ENCODE measurements around the gene KCNIP1. TPM values are rescaled to one million over a fixed set of nuclear protein-coding genes. Genes with fewer than 3 reads are reported as not detected.

Gene KCNIP1
- total RNA-seq, 4 donors from 2014 or later: 1.2 to 2.7 TPM; not detected in 2

DNA sequence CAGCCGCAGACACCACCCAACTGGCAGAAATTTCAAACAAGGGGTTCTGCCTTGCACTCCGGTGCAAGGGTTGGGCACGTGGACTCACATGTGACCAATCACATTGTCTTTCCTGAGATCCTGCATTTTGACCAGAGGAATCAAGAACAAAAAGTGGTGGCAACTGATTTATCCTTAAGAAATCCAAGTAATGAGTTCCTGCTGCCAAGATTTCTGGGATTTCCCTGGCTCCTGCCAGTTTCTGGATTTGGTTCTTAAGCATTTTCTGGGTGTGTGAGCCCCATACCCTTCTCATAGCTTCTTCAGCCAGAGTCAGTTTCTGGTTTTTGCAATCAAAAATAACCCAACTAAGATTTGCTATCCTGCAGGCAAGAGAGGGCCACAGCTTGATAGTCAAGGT, 17.4 kb upstream of the KCNIP1 start:
- TF ChIP-seq POLR2A (IDR thresholded peaks at IDR 0.05) (no peak), EP300 (IDR thresholded peaks at IDR 0.05; ENCODE audit: low read depth) (no peak), POLR2AphosphoS5 (IDR thresholded peaks at IDR 0.05) (no peak)
- TF ChIP-seq, protein P1, sequence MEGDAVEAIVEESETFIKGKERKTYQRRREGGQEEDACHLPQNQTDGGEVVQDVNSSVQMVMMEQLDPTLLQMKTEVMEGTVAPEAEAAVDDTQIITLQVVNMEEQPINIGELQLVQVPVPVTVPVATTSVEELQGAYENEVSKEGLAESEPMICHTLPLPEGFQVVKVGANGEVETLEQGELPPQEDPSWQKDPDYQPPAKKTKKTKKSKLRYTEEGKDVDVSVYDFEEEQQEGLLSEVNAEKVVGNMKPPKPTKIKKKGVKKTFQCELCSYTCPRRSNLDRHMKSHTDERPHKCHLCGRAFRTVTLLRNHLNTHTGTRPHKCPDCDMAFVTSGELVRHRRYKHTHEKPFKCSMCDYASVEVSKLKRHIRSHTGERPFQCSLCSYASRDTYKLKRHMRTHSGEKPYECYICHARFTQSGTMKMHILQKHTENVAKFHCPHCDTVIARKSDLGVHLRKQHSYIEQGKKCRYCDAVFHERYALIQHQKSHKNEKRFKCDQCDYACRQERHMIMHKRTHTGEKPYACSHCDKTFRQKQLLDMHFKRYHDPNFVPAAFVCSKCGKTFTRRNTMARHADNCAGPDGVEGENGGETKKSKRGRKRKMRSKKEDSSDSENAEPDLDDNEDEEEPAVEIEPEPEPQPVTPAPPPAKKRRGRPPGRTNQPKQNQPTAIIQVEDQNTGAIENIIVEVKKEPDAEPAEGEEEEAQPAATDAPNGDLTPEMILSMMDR (IDR thresholded peaks at IDR 0.05): no peak
- Histone ChIP-seq H3K27ac (no peak overlapping the region), H3K27me3 (no peaks in the 10 kb centered on the region), H3K36me3 (no peaks in the 10 kb centered on the region), H3K4me1 (no peaks in the 10 kb centered on the region), H3K9me3 (no peaks in the 10 kb centered on the region), H3K4me3 (no peak overlapping the region)
- intact Hi-C loops (cut with DNase I; ENCODE audit: low total_unique reads): no loop called here
- DNase-seq: no peak
- in situ Hi-C loops (cut with MboI; ENCODE audit: low pct_ligation_motif_present in 1 of 4, low pct_unique_long_range_greater_than_20kb in 1 of 4, low sequenced_read_pairs in 3 of 4): no loop called here
- 78% methylated on average over 3 of the region's 3 CpGs; no CpG with 5 or more reads in 1 of the 2 donors for WGBS, 2 donors (ENCODE audit: low coverage in 1 of 2)

GRCh38 chr5:170488570-170488969, 15.2 kb upstream of the KCNIP1 start:
- Histone ChIP-seq H3K9me3 (no peaks in the 10 kb centered on the region), H3K4me3 (no peak overlapping the region), H3K36me3 (no peaks in the 10 kb centered on the region), H3K27ac (no peak overlapping the region), H3K4me1 (peaks cover 0 to 6% (median 0%) of the 10 kb centered on the region in 4 donors), H3K27me3 (no peaks in the 10 kb centered on the region)
- no peak for DNase-seq
- 80 to 100% methylated on average over 1 to 9 of the region's 9 CpGs for WGBS, 2 donors (ENCODE audit: low coverage in 1 of 2)
- in situ Hi-C loops (cut with MboI; ENCODE audit: low pct_ligation_motif_present in 1 of 4, low pct_unique_long_range_greater_than_20kb in 1 of 4, low sequenced_read_pairs in 3 of 4): no loop called here
- intact Hi-C loops (cut with DNase I; ENCODE audit: low total_unique reads): no loop called here
- TF ChIP-seq EP300 (IDR thresholded peaks at IDR 0.05; ENCODE audit: low read depth) (no peak), POLR2AphosphoS5 (IDR thresholded peaks at IDR 0.05) (no peak), POLR2A (IDR thresholded peaks at IDR 0.05) (no peak)
- TF ChIP-seq, protein P1 (IDR thresholded peaks at IDR 0.05): no peak

DNA sequence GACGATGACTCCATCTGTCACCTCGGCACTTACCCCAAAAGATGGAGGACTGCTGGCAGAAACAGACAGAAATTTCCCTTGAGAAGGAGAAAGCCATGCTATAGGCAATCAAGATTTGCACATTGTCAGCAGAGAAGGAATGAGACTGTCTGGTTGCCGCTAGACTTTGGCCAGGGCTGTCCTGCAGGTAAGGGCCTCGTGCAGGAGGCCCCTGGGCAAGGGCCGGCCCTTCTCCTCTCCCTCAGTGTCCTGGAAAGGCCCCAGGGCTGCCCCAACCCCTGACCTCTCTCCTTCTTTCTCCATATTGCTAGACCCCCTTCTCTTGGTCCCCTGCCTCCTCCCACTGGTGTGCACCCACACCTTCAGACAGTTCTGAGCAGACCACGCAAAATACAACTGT, 14.6 kb upstream of the KCNIP1 start:
- no peak for DNase-seq
- H3K27me3 ChIP-seq: no peaks in the 10 kb centered on the region
- no peaks in the 10 kb centered on the region for H3K9me3 ChIP-seq
- intact Hi-C loops (cut with DNase I; ENCODE audit: low total_unique reads): no loop called here
- in situ Hi-C loops (cut with MboI; ENCODE audit: low pct_ligation_motif_present in 1 of 4, low pct_unique_long_range_greater_than_20kb in 1 of 4, low sequenced_read_pairs in 3 of 4): no loop called here
- H3K36me3 ChIP-seq: no peaks in the 10 kb centered on the region
- WGBS, 2 donors (ENCODE audit: low coverage in 1 of 2): 80 to 100% methylated on average over 1 to 6 of the region's 6 CpGs
- peaks cover 0 to 6% (median 0%) of the 10 kb centered on the region in 4 donors for H3K4me1 ChIP-seq
- no peak for TF ChIP-seq POLR2AphosphoS5 (IDR thresholded peaks at IDR 0.05)
- TF ChIP-seq EP300 (IDR thresholded peaks at IDR 0.05; ENCODE audit: low read depth): no peak
- TF ChIP-seq POLR2A (IDR thresholded peaks at IDR 0.05): no peak
- TF ChIP-seq, protein P1 (IDR thresholded peaks at IDR 0.05): no peak
- H3K27ac ChIP-seq: no peak overlapping the region
- no peak overlapping the region for H3K4me3 ChIP-seq

DNA sequence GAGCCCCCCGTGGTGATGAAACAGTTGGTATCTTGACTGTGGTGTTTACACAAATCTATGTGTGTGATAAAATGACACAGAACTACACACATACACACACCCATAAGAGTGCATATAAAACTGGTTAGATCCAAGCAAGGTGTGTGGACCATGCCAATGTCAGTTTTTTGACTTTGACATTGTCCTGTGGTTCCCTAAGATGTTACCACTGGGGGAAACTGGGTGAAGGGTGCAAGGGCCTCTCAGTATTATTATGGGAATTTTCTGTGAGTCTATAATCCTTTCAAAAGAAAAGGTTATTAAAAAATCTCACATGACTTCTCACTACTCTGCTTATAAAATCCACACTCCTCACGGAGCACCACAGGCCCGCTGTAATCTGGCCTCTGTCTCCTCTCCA, 13.4 kb upstream of the KCNIP1 start:
- intact Hi-C loops (cut with DNase I; ENCODE audit: low total_unique reads): no loop called here
- 67 to 68% methylated on average over 2 to 3 of the region's 3 CpGs for WGBS, 2 donors (ENCODE audit: low coverage in 1 of 2)
- Histone ChIP-seq H3K27me3 (no peaks in the 10 kb centered on the region), H3K36me3 (no peaks in the 10 kb centered on the region), H3K4me1 (peaks cover 0 to 6% (median 0%) of the 10 kb centered on the region in 4 donors), H3K9me3 (no peaks in the 10 kb centered on the region), H3K4me3 (no peak overlapping the region), H3K27ac (no peak overlapping the region)
- DNase-seq: no peak
- TF ChIP-seq EP300 (IDR thresholded peaks at IDR 0.05; ENCODE audit: low read depth) (no peak), POLR2A (IDR thresholded peaks at IDR 0.05) (no peak), POLR2AphosphoS5 (IDR thresholded peaks at IDR 0.05) (no peak)
- TF ChIP-seq, protein P1 (IDR thresholded peaks at IDR 0.05): no peak
- in situ Hi-C loops (cut with MboI; ENCODE audit: low pct_ligation_motif_present in 1 of 4, low pct_unique_long_range_greater_than_20kb in 1 of 4, low sequenced_read_pairs in 3 of 4): no loop called here

Measured in transverse colon (tissue), 4 donors.